ENCODE results near the gene ARID3C.

ARID3C gene

GRCh38 chr9:34634551-34635248 lies 5.8 kb upstream of the ARID3C start:
- POLR2A ChIA-PET, result interaction anchor here (1.0 to 6.0 kb wide), 3 partner anchors 12 to 23 kb away, joined by 3 to 67 read pairs (median 6); partner anchors contain the start of genes GALT and RPP25L
- no peak for TF ChIP-seq FOXK2 (IDR thresholded peaks at IDR 0.05)
- TF ChIP-seq ELF4 (IDR thresholded peaks at IDR 0.05), result no peak
- no peak for TF ChIP-seq FOXM1 (IDR thresholded peaks at IDR 0.05; ENCODE audit: borderline replicate concordance)
- no peak for TF ChIP-seq HDGF (IDR thresholded peaks at IDR 0.05; ENCODE audit: borderline replicate concordance)
- TF ChIP-seq ZNF384 (IDR thresholded peaks at IDR 0.05), result no peak
- no peak for TF ChIP-seq SP1 (IDR thresholded peaks at IDR 0.05)
- TF ChIP-seq CTBP1 (IDR thresholded peaks at IDR 0.05; ENCODE audit: borderline replicate concordance), result no peak
- TF ChIP-seq LEF1 (IDR thresholded peaks at IDR 0.05; ENCODE audit: borderline replicate concordance), result no peak
- TF ChIP-seq SUZ12 (IDR thresholded peaks at IDR 0.05), result no peak
- no peak for TF ChIP-seq L3MBTL2 (conservative IDR thresholded peaks at IDR 0.05)
- TF ChIP-seq PKNOX1 (IDR thresholded peaks at IDR 0.05), result no peak

GRCh38 chr9:34633851-34634550 lies 5.1 kb upstream of the ARID3C start:
- ChIA-PET CTCF (interaction anchor here (0.6 to 3.7 kb wide), 9 partner anchors 10 to 67 kb away, joined by 3 to 15 read pairs (median 4); partner anchors contain the start of genes DCTN3, GALT and RPP25L), POLR2A (interaction anchor here (1.0 to 6.0 kb wide), 2 partner anchors 12 to 22 kb away, joined by 6 to 67 read pairs; partner anchors contain the start of genes GALT and RPP25L)
- no peak for TF ChIP-seq ARNT (IDR thresholded peaks at IDR 0.05)
- peak; percentile 75 for DNase-seq (ENCODE audit: extremely low spot score)

More at GRCh38 chr9:34634551-34635248, 5.8 kb upstream of the ARID3C start:
- CTCF ChIA-PET, result interaction anchor here (0.8 to 3.7 kb wide), 8 partner anchors 10 to 68 kb away, joined by 3 to 15 read pairs (median 5); partner anchors contain the start of genes DCTN3, GALT and RPP25L
- DNase-seq (ENCODE audit: extremely low spot score), result no peak

GRCh38 chr9:34633166-34633565 lies 4.3 kb upstream of the ARID3C start:
- no peak for TF ChIP-seq ARNT (IDR thresholded peaks at IDR 0.05)
- no peak for TF ChIP-seq BHLHE40 (IDR thresholded peaks at IDR 0.05; ENCODE audit: borderline replicate concordance)
- no peak for TF ChIP-seq ZNF384 (IDR thresholded peaks at IDR 0.05)
- TF ChIP-seq SP1 (IDR thresholded peaks at IDR 0.05), result no peak
- TF ChIP-seq LEF1 (IDR thresholded peaks at IDR 0.05; ENCODE audit: borderline replicate concordance), result no peak
- no peak for TF ChIP-seq FOXK2 (IDR thresholded peaks at IDR 0.05)
- ChIA-PET CTCF (interaction anchor here (0.5 to 3.7 kb wide), 8 partner anchors 11 to 560 kb away, joined by 3 to 15 read pairs (median 5); partner anchors contain the start of genes GALT and RPP25L), POLR2A (interaction anchor here (0.5 to 6.0 kb wide), 3 partner anchors 13 to 341 kb away, joined by 4 to 67 read pairs (median 6); partner anchors contain the start of genes GALT and RPP25L)
- no peak for DNase-seq (ENCODE audit: extremely low spot score)

- TF ChIP-seq LEF1 (IDR thresholded peaks at IDR 0.05; ENCODE audit: borderline replicate concordance) (no peak), L3MBTL2 (conservative IDR thresholded peaks at IDR 0.05) (no peak), ARNT (IDR thresholded peaks at IDR 0.05) (no peak), TARDBP (IDR thresholded peaks at IDR 0.05) (no peak), SUZ12 (IDR thresholded peaks at IDR 0.05) (no peak), NFRKB (IDR thresholded peaks at IDR 0.05) (no peak), ELF4 (IDR thresholded peaks at IDR 0.05) (no peak), FOXA1 (IDR thresholded peaks at IDR 0.05) (no peak), HDGF (IDR thresholded peaks at IDR 0.05; ENCODE audit: borderline replicate concordance) (no peak), FOXK2 (IDR thresholded peaks at IDR 0.05) (no peak), FOXM1 (IDR thresholded peaks at IDR 0.05; ENCODE audit: borderline replicate concordance) (no peak), SP1 (IDR thresholded peaks at IDR 0.05) (no peak), BHLHE40 (IDR thresholded peaks at IDR 0.05; ENCODE audit: borderline replicate concordance) (no peak), PKNOX1 (IDR thresholded peaks at IDR 0.05) (no peak), CTBP1 (IDR thresholded peaks at IDR 0.05; ENCODE audit: borderline replicate concordance) (no peak), ZNF384 (IDR thresholded peaks at IDR 0.05) (no peak)
- ChIA-PET CTCF (no interaction called here), POLR2A (no interaction called here)
- no peak for DNase-seq (ENCODE audit: extremely low spot score)
Observed at GRCh38 chr9:34630402-34631154, 1.7 kb upstream of the ARID3C start.

- TF ChIP-seq TARDBP (IDR thresholded peaks at IDR 0.05) (no peak), L3MBTL2 (conservative IDR thresholded peaks at IDR 0.05) (no peak), FOXM1 (IDR thresholded peaks at IDR 0.05; ENCODE audit: borderline replicate concordance) (no peak), FOXA1 (IDR thresholded peaks at IDR 0.05) (no peak), ELF4 (IDR thresholded peaks at IDR 0.05) (no peak), LEF1 (IDR thresholded peaks at IDR 0.05; ENCODE audit: borderline replicate concordance) (no peak), HDGF (IDR thresholded peaks at IDR 0.05; ENCODE audit: borderline replicate concordance) (no peak), ARNT (IDR thresholded peaks at IDR 0.05) (no peak), BHLHE40 (IDR thresholded peaks at IDR 0.05; ENCODE audit: borderline replicate concordance) (no peak), SP1 (IDR thresholded peaks at IDR 0.05) (no peak), SUZ12 (IDR thresholded peaks at IDR 0.05) (no peak), NFRKB (IDR thresholded peaks at IDR 0.05) (no peak), FOXK2 (IDR thresholded peaks at IDR 0.05) (no peak), PKNOX1 (IDR thresholded peaks at IDR 0.05) (no peak), ZNF384 (IDR thresholded peaks at IDR 0.05) (no peak), CTBP1 (IDR thresholded peaks at IDR 0.05; ENCODE audit: borderline replicate concordance) (no peak)
- CTCF ChIA-PET, result no interaction called here
- POLR2A ChIA-PET, result interaction anchor here (0.6 to 1.1 kb wide), 2 partner anchors 9 to 212 kb away, joined by 3 read pairs; partner anchors contain the start of gene DCTN3
- DNase-seq (ENCODE audit: extremely low spot score), result no peak
Observed at GRCh38 chr9:34629491-34629808, 584 bp upstream of the ARID3C start.

Data from HEK293T (cell line).